HG02763 (cell line): Measurements from ENCODE around the gene ZNF655.
"Not testable (repeated sequence)": the region's sequence is repeated elsewhere in the genome, so short reads cannot be mapped to it uniquely, and the experiment has no call there.

Source experiments
- ATAC-seq: cut with Tn5 transposase; IDR thresholded peaks from one replicate; pipeline ENCODE4 v1.9.1; 2021; ENCODE audit warnings: mild to moderate bottlenecking, moderate library complexity; ENCODE audit not compliant: unreplicated experiment

Gene ZNF655

GRCh38 chr7:99560834-99561736, 2.6 kb downstream of the ZNF655 start:
- ATAC-seq, result no peak

- ATAC-seq, result no peak
Observed at GRCh38 chr7:99561737-99562051, 3.3 kb downstream of the ZNF655 start.

- ATAC-seq, result no peak
Observed at GRCh38 chr7:99562114-99562784, 3.8 kb downstream of the ZNF655 start.

- no peak for ATAC-seq
Observed at GRCh38 chr7:99562832-99563231, 4.4 kb downstream of the ZNF655 start.

- no peak for ATAC-seq
Observed at GRCh38 chr7:99563650-99564049, 5.2 kb downstream of the ZNF655 start.

GRCh38 chr7:99568770-99569169, 10.3 kb downstream of the ZNF655 start:
- ATAC-seq, result not testable (repeated sequence)

- no peak for ATAC-seq
Observed at GRCh38 chr7:99571768-99572167, 13.3 kb downstream of the ZNF655 start.

- no peak for ATAC-seq
Observed at GRCh38 chr7:99573257-99573656, 14.8 kb downstream of the ZNF655 start.

GRCh38 chr7:99576251-99576650, 17.8 kb downstream of the ZNF655 start:
- no peak for ATAC-seq

GRCh38 chr7:99579281-99579955, 21.0 kb downstream of the ZNF655 start:
- no peak for ATAC-seq

- ATAC-seq, result no peak
Observed at GRCh38 chr7:99579956-99580777, 21.7 kb downstream of the ZNF655 start.

- ATAC-seq, result not testable (repeated sequence)
Observed at GRCh38 chr7:99580778-99581332, 22.4 kb downstream of the ZNF655 start.

- ATAC-seq, result no peak
Observed at GRCh38 chr7:99588868-99589267, 30.4 kb downstream of the ZNF655 start.

- no peak for ATAC-seq
Observed at GRCh38 chr7:99594948-99595745, 36.7 kb downstream of the ZNF655 start.

GRCh38 chr7:99596408-99596955, 38.0 kb downstream of the ZNF655 start:
- no peak for ATAC-seq

- no peak for ATAC-seq
Observed at GRCh38 chr7:99597762-99598501, 39.5 kb downstream of the ZNF655 start, which contains the start of gene TMEM225B. Gene TMEM225B (plus strand): TSS chr7:99598267. CDS start chr7:99604389, 6,122 bp downstream.

- no peak for ATAC-seq
Observed at GRCh38 chr7:99599836-99600235, 41.4 kb downstream of the ZNF655 start.

- ATAC-seq, result no peak
Observed at GRCh38 chr7:99601656-99602310, 43.3 kb downstream of the ZNF655 start.
